OCI-LY7 (cell line): ENCODE data around the gene MYCT1.

Experiments used
- EZH2phosphoT487 ChIP-seq: fragments of 200-600 bp; sonication (generic); IDR thresholded peaks from 2 replicates; pipeline ENCODE4 v1.6.1; 2018; ENCODE audit warnings: low read depth, borderline replicate concordance, mild to moderate bottlenecking, mixed run types, antibody characterized with exemption, low read length, moderate library complexity, mixed read lengths
- TF ChIP-seq, protein P1 (sequence below): fragments of 200-600 bp; sonication (generic); conservative IDR thresholded peaks from 2 replicates; pipeline ENCODE4 v1.5.1; 2014; ENCODE audit warnings: mild to moderate bottlenecking, antibody characterized with exemption, low read length, moderate library complexity, mixed read lengths

DNA sequence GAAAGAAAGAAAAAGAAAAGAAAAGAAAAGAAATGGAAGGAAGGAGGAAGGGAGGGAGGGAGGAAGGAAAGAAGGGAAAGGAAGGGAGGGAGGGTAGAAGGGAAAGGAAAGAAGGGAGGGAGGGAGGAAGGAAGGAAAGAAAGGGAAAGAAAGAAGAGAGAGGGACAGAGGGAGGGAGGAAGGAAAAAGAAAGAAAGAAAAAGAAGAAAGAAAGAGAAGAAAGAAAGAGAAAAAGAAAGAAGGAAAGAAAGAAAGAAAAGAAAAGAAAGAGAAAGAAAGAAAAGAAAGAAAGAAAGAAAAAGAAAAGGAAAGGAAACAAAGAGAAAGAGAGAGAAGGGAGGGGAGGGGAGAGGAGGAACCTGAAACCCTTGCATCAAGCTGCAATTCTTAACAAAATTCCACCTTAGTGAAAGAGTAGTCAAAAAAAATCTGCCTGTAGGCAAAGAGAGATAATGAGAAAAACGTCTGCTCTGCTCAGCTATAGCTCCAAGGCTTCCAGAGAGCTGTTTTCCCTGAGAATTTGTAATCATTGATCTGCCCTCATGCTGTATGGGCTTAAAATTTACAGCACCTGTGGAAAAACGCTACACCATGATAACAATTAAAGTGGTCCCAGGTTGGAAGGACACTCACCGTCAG, 16.7 kb upstream of the MYCT1 start:
- TF ChIP-seq, protein P1, sequence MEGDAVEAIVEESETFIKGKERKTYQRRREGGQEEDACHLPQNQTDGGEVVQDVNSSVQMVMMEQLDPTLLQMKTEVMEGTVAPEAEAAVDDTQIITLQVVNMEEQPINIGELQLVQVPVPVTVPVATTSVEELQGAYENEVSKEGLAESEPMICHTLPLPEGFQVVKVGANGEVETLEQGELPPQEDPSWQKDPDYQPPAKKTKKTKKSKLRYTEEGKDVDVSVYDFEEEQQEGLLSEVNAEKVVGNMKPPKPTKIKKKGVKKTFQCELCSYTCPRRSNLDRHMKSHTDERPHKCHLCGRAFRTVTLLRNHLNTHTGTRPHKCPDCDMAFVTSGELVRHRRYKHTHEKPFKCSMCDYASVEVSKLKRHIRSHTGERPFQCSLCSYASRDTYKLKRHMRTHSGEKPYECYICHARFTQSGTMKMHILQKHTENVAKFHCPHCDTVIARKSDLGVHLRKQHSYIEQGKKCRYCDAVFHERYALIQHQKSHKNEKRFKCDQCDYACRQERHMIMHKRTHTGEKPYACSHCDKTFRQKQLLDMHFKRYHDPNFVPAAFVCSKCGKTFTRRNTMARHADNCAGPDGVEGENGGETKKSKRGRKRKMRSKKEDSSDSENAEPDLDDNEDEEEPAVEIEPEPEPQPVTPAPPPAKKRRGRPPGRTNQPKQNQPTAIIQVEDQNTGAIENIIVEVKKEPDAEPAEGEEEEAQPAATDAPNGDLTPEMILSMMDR, result no peak
- TF ChIP-seq EZH2phosphoT487, result no peak
